Upper lobe of left lung (tissue), 4 donors: ENCODE data around the gene SLC9A9.

ENCODE experiments used
- POLR2A ChIP-seq, 4 donors: fragments of 450-650 bp; IDR thresholded peaks; one replicate each; pipeline ENCODE4 v1.5.1; 2016 to 2017; ENCODE audit warnings: antibody characterized with exemption in 4 of 4, mild to moderate bottlenecking in 2 of 4
- POLR2AphosphoS5 ChIP-seq, 2 donors: sonication (generic); formaldehyde crosslinking; IDR thresholded peaks; one replicate each; pipeline ENCODE4 v1.5.1; 2017; ENCODE audit warnings: antibody characterized with exemption in 2 of 2
- TF ChIP-seq, protein P1 (sequence below), 6 experiments: fragments of 450-650 bp in 4 of 6; fragments of 200-600 bp in 2 of 6; sonication (generic) in 2 of 6; IDR thresholded peaks; one replicate each; pipeline ENCODE4 v1.5.1; 2016 to 2019; ENCODE audit warnings: antibody characterized with exemption in 6 of 6

DNA sequence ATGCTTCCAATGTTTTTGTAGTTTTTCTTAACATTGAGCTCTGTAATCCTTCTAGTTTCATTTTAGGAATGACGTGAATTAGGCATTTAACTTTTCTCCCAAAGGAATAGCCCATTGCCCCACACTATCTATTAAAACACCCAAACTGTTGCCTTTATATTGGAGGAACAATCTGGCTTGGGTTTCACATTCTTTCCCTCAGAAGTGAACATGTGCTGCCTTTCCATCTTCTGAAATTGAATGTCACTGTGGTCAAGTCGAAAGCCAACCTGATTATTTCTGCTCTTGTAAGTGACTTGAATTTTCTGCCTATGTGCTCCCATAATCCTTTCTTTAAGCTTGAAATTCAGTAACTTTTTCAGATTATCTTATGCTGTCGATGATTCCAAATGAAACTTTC, 214.5 kb downstream of the SLC9A9 start:
- TF ChIP-seq POLR2A (IDR thresholded peaks at IDR 0.05) (no peak), POLR2AphosphoS5 (IDR thresholded peaks at IDR 0.05) (no peak)
- TF ChIP-seq, protein P1, sequence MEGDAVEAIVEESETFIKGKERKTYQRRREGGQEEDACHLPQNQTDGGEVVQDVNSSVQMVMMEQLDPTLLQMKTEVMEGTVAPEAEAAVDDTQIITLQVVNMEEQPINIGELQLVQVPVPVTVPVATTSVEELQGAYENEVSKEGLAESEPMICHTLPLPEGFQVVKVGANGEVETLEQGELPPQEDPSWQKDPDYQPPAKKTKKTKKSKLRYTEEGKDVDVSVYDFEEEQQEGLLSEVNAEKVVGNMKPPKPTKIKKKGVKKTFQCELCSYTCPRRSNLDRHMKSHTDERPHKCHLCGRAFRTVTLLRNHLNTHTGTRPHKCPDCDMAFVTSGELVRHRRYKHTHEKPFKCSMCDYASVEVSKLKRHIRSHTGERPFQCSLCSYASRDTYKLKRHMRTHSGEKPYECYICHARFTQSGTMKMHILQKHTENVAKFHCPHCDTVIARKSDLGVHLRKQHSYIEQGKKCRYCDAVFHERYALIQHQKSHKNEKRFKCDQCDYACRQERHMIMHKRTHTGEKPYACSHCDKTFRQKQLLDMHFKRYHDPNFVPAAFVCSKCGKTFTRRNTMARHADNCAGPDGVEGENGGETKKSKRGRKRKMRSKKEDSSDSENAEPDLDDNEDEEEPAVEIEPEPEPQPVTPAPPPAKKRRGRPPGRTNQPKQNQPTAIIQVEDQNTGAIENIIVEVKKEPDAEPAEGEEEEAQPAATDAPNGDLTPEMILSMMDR (IDR thresholded peaks at IDR 0.05) = no peak
